Ectodermal cell (in vitro differentiated cells): ENCODE results near the gene MYH11.
"Not testable (repeated sequence)": the region's sequence is repeated elsewhere in the genome, so short reads cannot be mapped to it uniquely, and the experiment has no call there.

ENCODE experiments used
- H3K27ac ChIP-seq: 2 replicates; pipeline ENCODE4 v1.7.0; 2013; ENCODE audit warnings: mild to moderate bottlenecking, low read depth, low read length; ENCODE audit not compliant: insufficient read depth, poor library complexity, severe bottlenecking
- H3K27me3 ChIP-seq: 2 replicates; pipeline ENCODE4 v1.7.0; 2013; ENCODE audit warnings: mild to moderate bottlenecking, low read length; ENCODE audit not compliant: insufficient read depth, control insufficient read depth, poor library complexity, severe bottlenecking
- H3K36me3 ChIP-seq: one replicate; pipeline ENCODE4 v1.7.0; 2013; ENCODE audit warnings: low read length; ENCODE audit not compliant: control insufficient read depth, insufficient read depth
- H3K4me1 ChIP-seq: one replicate; pipeline ENCODE4 v1.7.0; 2013; ENCODE audit warnings: low read length; ENCODE audit not compliant: control insufficient read depth, insufficient read depth
- H3K4me3 ChIP-seq: 2 replicates; pipeline ENCODE4 v1.7.0; 2013; ENCODE audit warnings: low read depth, low read length, control low read depth; ENCODE audit not compliant: insufficient read depth
- H3K9me3 ChIP-seq: 2 replicates; pipeline ENCODE4 v1.7.0; 2013; ENCODE audit warnings: mild to moderate bottlenecking, low read length, moderate library complexity; ENCODE audit not compliant: control insufficient read depth
- WGBS, 2 experiments: methylation state at CpG; one replicate each; pipeline ENCODE4 v1.1.7; 2013; ENCODE audit warnings: missing lambda C conversion rate in 2 of 2; 5-methylcytosine and 5-hydroxymethylcytosine counted together

The MYH11 gene

GRCh38 chr16:15699819-15700218 is 157.0 kb downstream of the MYH11 start:
- Histone ChIP-seq H3K36me3 (peaks cover 33% of the 10 kb centered on the region), H3K27ac (no peak overlapping the region), H3K27me3 (no peaks in the 10 kb centered on the region), H3K4me1 (no peaks in the 10 kb centered on the region), H3K9me3 (no peaks in the 10 kb centered on the region), H3K4me3 (no peak overlapping the region)
- 96 to 97% methylated on average over 12 of the region's 12 CpGs for WGBS, 2 experiments

GRCh38 chr16:15694499-15694898 is 162.3 kb downstream of the MYH11 start:
- peaks cover 60% of the 10 kb centered on the region for H3K36me3 ChIP-seq
- 86 to 98% methylated on average over 5 of the region's 5 CpGs for WGBS, 2 experiments

GRCh38 chr16:15692508-15692907 is 164.3 kb downstream of the MYH11 start:
- not testable (repeated sequence) for H3K4me3 ChIP-seq, H3K4me1 ChIP-seq, H3K27ac ChIP-seq, H3K9me3 ChIP-seq, H3K27me3 ChIP-seq
- 91 to 100% methylated on average over 1 of the region's 1 CpG for WGBS, 2 experiments
- peaks cover 54% of the 10 kb centered on the region for H3K36me3 ChIP-seq

More at GRCh38 chr16:15694499-15694898, 162.3 kb downstream of the MYH11 start:
- H3K27ac ChIP-seq: no peak overlapping the region
- no peak overlapping the region for H3K4me3 ChIP-seq
- H3K27me3 ChIP-seq: no peaks in the 10 kb centered on the region
- no peaks in the 10 kb centered on the region for H3K9me3 ChIP-seq
- H3K4me1 ChIP-seq: no peaks in the 10 kb centered on the region

GRCh38 chr16:15691046-15691445 is 165.8 kb downstream of the MYH11 start:
- 96 to 97% methylated on average over 10 of the region's 10 CpGs for WGBS, 2 experiments
- H3K27me3 ChIP-seq: no peaks in the 10 kb centered on the region
- H3K36me3 ChIP-seq: peaks cover 49% of the 10 kb centered on the region
- H3K4me3 ChIP-seq: no peak overlapping the region
- H3K27ac ChIP-seq: no peak overlapping the region
- H3K9me3 ChIP-seq: no peaks in the 10 kb centered on the region
- H3K4me1 ChIP-seq: no peaks in the 10 kb centered on the region

GRCh38 chr16:15690296-15690695 is 166.5 kb downstream of the MYH11 start:
- H3K4me1 ChIP-seq: no peaks in the 10 kb centered on the region
- 88 to 90% methylated on average over 3 of the region's 3 CpGs for WGBS, 2 experiments
- H3K9me3 ChIP-seq: no peaks in the 10 kb centered on the region
- H3K4me3 ChIP-seq: no peak overlapping the region
- peaks cover 45% of the 10 kb centered on the region for H3K36me3 ChIP-seq
- no peaks in the 10 kb centered on the region for H3K27me3 ChIP-seq
- H3K27ac ChIP-seq: no peak overlapping the region

- 96 to 97% methylated on average over 3 of the region's 3 CpGs for WGBS, 2 experiments
Observed at GRCh38 chr16:15689290-15689689, 167.5 kb downstream of the MYH11 start.

GRCh38 chr16:15686287-15686686 is 170.5 kb downstream of the MYH11 start:
- H3K4me3 ChIP-seq: no peak overlapping the region
- no peaks in the 10 kb centered on the region for H3K9me3 ChIP-seq
- no peak overlapping the region for H3K27ac ChIP-seq
- H3K36me3 ChIP-seq: peaks cover 25% of the 10 kb centered on the region
- no peaks in the 10 kb centered on the region for H3K27me3 ChIP-seq
- no peaks in the 10 kb centered on the region for H3K4me1 ChIP-seq
- 92 to 97% methylated on average over 2 of the region's 2 CpGs for WGBS, 2 experiments

More at GRCh38 chr16:15689290-15689689, 167.5 kb downstream of the MYH11 start:
- no peaks in the 10 kb centered on the region for H3K27me3 ChIP-seq
- H3K27ac ChIP-seq: no peak overlapping the region
- no peak overlapping the region for H3K4me3 ChIP-seq
- no peaks in the 10 kb centered on the region for H3K4me1 ChIP-seq
- peaks cover 38% of the 10 kb centered on the region for H3K36me3 ChIP-seq
- H3K9me3 ChIP-seq: no peaks in the 10 kb centered on the region

GRCh38 chr16:15682105-15682570 is 174.7 kb downstream of the MYH11 start:
- H3K27ac ChIP-seq: no peak overlapping the region
- WGBS, 2 experiments: 58 to 62% methylated on average over 7 of the region's 7 CpGs

GRCh38 chr16:15677447-15677846 is 179.4 kb downstream of the MYH11 start:
- H3K4me3 ChIP-seq: no peak overlapping the region
- WGBS, 2 experiments: 93 to 96% methylated on average over 5 of the region's 5 CpGs
- H3K4me1 ChIP-seq: no peaks in the 10 kb centered on the region
- H3K36me3 ChIP-seq: no peaks in the 10 kb centered on the region
- no peak overlapping the region for H3K27ac ChIP-seq
- no peaks in the 10 kb centered on the region for H3K27me3 ChIP-seq
- H3K9me3 ChIP-seq: no peaks in the 10 kb centered on the region

More at GRCh38 chr16:15682105-15682570, 174.7 kb downstream of the MYH11 start:
- H3K4me3 ChIP-seq: no peak overlapping the region
- peaks cover 9% of the 10 kb centered on the region for H3K36me3 ChIP-seq
- H3K9me3 ChIP-seq: no peaks in the 10 kb centered on the region
- H3K4me1 ChIP-seq: no peaks in the 10 kb centered on the region
- no peaks in the 10 kb centered on the region for H3K27me3 ChIP-seq

GRCh38 chr16:15676506-15676905 is 180.3 kb downstream of the MYH11 start:
- Histone ChIP-seq H3K9me3 (no peaks in the 10 kb centered on the region), H3K4me1 (no peaks in the 10 kb centered on the region), H3K27me3 (no peaks in the 10 kb centered on the region), H3K4me3 (no peak overlapping the region), H3K36me3 (no peaks in the 10 kb centered on the region), H3K27ac (no peak overlapping the region)
- 82 to 85% methylated on average over 10 of the region's 10 CpGs for WGBS, 2 experiments

GRCh38 chr16:15674571-15674970 is 182.3 kb downstream of the MYH11 start:
- no peak overlapping the region for H3K27ac ChIP-seq
- no peaks in the 10 kb centered on the region for H3K4me1 ChIP-seq
- no peak overlapping the region for H3K4me3 ChIP-seq
- H3K36me3 ChIP-seq: no peaks in the 10 kb centered on the region
- H3K9me3 ChIP-seq: no peaks in the 10 kb centered on the region
- 92 to 95% methylated on average over 7 of the region's 7 CpGs for WGBS, 2 experiments
- no peaks in the 10 kb centered on the region for H3K27me3 ChIP-seq
